Hepatocyte (in vitro differentiated cells): ENCODE measurements around the gene RP9.

Source experiments
- EZH2 ChIP-seq: fragments of 200-600 bp; sonication (generic); IDR thresholded peaks from 2 replicates; pipeline ENCODE4 v1.6.1; 2016; ENCODE audit warnings: antibody characterized with exemption, mild to moderate bottlenecking, borderline replicate concordance
- EZH2phosphoT487 ChIP-seq: fragments of 200-600 bp; sonication (generic); IDR thresholded peaks from one replicate; pipeline ENCODE4 v1.6.1; 2018; ENCODE audit warnings: antibody characterized with exemption, mild to moderate bottlenecking, low read depth, moderate library complexity; ENCODE audit not compliant: unreplicated experiment, severe bottlenecking

DNA sequence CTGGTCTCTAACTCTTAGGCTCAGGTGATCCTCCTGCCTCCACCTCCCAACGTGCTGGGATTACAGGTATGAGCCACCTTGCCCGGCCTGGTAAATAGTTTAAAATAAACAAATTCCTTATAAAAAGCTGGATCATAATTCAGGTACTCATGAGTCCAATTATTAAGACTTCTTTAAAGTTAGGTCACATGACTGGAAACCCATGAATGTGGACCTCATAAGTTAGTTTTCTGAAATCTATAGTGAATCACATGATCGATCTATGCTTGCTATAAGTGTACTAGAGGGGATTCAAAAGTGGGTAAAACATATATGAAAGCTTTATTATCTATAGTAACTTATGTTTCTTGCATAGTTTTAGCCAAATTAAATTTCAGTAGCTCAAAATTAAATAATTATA, 60.9 kb downstream of the RP9 start:
- TF ChIP-seq EZH2 (no peak), EZH2phosphoT487 (no peak)
